ENCODE data around the gene TMEM208. TPM values are rescaled to one million over a fixed set of nuclear protein-coding genes. Genes with fewer than 3 reads are reported as not detected.

Gene TMEM208
- total and polyA plus RNA-seq, 2 of the 13 experiments (the other 11 are each of a cell fraction or from before 2014, with no cell fraction given): 58.8 to 72.9 TPM

DNA sequence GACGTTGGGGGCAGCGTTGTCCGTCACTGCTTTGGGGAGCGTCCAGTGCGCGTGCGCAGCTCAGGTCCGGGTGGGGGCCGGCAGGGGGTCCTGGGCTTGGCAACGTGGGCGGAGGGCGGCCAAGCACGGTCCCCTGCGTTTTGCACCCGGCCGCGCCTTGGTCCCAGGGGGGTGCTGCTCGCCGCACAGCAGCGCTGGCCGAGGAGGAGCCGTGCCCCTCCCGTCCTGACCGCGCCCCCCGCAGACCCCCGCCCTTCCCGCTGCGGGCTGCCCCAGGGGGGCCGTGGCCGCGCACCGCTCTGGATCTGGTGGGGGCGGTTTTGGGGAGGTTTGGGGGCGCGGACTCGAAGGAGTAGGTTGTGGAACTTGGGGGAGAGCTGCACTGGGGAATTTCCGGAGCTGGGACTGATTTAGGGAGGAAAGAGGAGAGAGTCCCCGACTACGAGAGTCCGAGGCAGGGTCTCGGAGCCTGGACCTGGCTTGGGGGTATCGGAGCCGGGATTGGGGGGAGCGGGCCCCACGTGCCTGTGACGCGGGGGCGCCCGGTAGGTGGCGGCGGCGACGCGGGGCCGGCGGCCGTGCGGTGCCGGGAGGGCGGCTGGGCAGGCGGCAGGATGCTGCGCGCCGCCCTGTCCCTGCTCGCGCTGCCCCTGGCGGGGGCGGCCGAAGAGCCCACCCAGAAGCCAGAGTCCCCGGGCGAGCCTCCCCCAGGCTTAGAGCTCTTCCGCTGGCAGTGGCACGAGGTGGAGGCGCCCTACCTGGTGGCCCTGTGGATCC, 21.7 kb downstream of the TMEM208 start, which contains the start of gene SLC9A5 (continued):
- TF ChIP-seq, protein P1, sequence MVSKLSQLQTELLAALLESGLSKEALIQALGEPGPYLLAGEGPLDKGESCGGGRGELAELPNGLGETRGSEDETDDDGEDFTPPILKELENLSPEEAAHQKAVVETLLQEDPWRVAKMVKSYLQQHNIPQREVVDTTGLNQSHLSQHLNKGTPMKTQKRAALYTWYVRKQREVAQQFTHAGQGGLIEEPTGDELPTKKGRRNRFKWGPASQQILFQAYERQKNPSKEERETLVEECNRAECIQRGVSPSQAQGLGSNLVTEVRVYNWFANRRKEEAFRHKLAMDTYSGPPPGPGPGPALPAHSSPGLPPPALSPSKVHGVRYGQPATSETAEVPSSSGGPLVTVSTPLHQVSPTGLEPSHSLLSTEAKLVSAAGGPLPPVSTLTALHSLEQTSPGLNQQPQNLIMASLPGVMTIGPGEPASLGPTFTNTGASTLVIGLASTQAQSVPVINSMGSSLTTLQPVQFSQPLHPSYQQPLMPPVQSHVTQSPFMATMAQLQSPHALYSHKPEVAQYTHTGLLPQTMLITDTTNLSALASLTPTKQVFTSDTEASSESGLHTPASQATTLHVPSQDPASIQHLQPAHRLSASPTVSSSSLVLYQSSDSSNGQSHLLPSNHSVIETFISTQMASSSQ (IDR thresholded peaks at IDR 0.05; ENCODE audit: low read depth): no peak
- TF ChIP-seq, protein P1 (CRISPR knock-in tag; IDR thresholded peaks at IDR 0.05; ENCODE audit: borderline replicate concordance): 0 out of 2 replicates have a peak, but pooled peaks have one; percentile 31
- TF ChIP-seq ZNF136 (CRISPR knock-in tag; IDR thresholded peaks at IDR 0.05; ENCODE audit: low read depth) (no peak), TMF1 (CRISPR knock-in tag; IDR thresholded peaks at IDR 0.05; ENCODE audit: low read depth) (peak; percentile 52; the same call in 1 of the 2 replicates), NKX3-1 (CRISPR knock-in tag; IDR thresholded peaks at IDR 0.05) (no peak), NR2F6 (IDR thresholded peaks at IDR 0.05) (no peak), NR2F6 (CRISPR knock-in tag; IDR thresholded peaks at IDR 0.05) (no peak), BRCA1 (CRISPR knock-in tag; IDR thresholded peaks at IDR 0.05) (no peak), ZNF510 (CRISPR knock-in tag; IDR thresholded peaks at IDR 0.05; ENCODE audit: low read depth) (no peak), SIX1 (CRISPR knock-in tag; IDR thresholded peaks at IDR 0.05; ENCODE audit: borderline replicate concordance) (no peak), MIER3 (CRISPR knock-in tag; IDR thresholded peaks at IDR 0.05; ENCODE audit: borderline replicate concordance) (no peak), HMGA1 (CRISPR knock-in tag; conservative IDR thresholded peaks at IDR 0.05) (no peak), NFKBIZ (CRISPR knock-in tag; IDR thresholded peaks at IDR 0.05) (no peak), GATAD1 (CRISPR knock-in tag; IDR thresholded peaks at IDR 0.05) (no peak)
- TF ChIP-seq, protein P2, sequence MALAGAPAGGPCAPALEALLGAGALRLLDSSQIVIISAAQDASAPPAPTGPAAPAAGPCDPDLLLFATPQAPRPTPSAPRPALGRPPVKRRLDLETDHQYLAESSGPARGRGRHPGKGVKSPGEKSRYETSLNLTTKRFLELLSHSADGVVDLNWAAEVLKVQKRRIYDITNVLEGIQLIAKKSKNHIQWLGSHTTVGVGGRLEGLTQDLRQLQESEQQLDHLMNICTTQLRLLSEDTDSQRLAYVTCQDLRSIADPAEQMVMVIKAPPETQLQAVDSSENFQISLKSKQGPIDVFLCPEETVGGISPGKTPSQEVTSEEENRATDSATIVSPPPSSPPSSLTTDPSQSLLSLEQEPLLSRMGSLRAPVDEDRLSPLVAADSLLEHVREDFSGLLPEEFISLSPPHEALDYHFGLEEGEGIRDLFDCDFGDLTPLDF (CRISPR knock-in tag; IDR thresholded peaks at IDR 0.05): no peak
- TF ChIP-seq, protein P3, sequence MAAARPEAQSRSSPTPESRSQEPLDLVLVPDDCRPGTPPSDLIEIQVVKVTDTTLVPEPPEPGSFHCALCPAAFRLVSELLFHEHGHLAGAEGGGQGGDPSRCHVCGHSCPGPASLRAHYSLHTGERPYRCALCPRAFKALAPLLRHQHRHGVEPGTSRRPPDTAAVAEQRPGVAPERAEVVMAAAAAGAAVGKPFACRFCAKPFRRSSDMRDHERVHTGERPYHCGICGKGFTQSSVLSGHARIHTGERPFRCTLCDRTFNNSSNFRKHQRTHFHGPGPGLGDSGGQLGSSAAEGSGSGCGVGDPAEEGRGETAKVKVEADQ (CRISPR knock-in tag; IDR thresholded peaks at IDR 0.05; ENCODE audit: borderline replicate concordance): peak; percentile 56; the same call in 1 of the 2 replicates
- TF ChIP-seq, protein P4, sequence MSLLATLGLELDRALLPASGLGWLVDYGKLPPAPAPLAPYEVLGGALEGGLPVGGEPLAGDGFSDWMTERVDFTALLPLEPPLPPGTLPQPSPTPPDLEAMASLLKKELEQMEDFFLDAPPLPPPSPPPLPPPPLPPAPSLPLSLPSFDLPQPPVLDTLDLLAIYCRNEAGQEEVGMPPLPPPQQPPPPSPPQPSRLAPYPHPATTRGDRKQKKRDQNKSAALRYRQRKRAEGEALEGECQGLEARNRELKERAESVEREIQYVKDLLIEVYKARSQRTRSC (CRISPR knock-in tag; IDR thresholded peaks at IDR 0.05; ENCODE audit: low read depth): 0 out of 2 replicates have a peak, but pooled peaks have one; percentile 29
- TF ChIP-seq, protein P5, sequence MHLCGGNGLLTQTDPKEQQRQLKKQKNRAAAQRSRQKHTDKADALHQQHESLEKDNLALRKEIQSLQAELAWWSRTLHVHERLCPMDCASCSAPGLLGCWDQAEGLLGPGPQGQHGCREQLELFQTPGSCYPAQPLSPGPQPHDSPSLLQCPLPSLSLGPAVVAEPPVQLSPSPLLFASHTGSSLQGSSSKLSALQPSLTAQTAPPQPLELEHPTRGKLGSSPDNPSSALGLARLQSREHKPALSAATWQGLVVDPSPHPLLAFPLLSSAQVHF (CRISPR knock-in tag; IDR thresholded peaks at IDR 0.05): no peak
- TF ChIP-seq, protein P6, sequence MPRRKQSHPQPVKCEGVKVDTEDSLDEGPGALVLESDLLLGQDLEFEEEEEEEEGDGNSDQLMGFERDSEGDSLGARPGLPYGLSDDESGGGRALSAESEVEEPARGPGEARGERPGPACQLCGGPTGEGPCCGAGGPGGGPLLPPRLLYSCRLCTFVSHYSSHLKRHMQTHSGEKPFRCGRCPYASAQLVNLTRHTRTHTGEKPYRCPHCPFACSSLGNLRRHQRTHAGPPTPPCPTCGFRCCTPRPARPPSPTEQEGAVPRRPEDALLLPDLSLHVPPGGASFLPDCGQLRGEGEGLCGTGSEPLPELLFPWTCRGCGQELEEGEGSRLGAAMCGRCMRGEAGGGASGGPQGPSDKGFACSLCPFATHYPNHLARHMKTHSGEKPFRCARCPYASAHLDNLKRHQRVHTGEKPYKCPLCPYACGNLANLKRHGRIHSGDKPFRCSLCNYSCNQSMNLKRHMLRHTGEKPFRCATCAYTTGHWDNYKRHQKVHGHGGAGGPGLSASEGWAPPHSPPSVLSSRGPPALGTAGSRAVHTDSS (CRISPR knock-in tag; conservative IDR thresholded peaks at IDR 0.05): no peak

All from HepG2 (cell line).